HG02571 (cell line): ENCODE results near the gene CDKN2A.
"Not testable (repeated sequence)": the region's sequence is repeated elsewhere in the genome, so short reads cannot be mapped to it uniquely, and the experiment has no call there.

Experiments
- ATAC-seq: cut with Tn5 transposase; IDR thresholded peaks from one replicate; pipeline ENCODE4 v1.9.1; 2021; ENCODE audit warnings: mild to moderate bottlenecking, moderate library complexity; ENCODE audit not compliant: unreplicated experiment

CDKN2A gene

GRCh38 chr9:21982861-21983560, 11.2 kb downstream of the CDKN2A start:
- ATAC-seq = no peak

GRCh38 chr9:21982391-21982790, 11.8 kb downstream of the CDKN2A start:
- no peak for ATAC-seq

- ATAC-seq = no peak
Measured at GRCh38 chr9:21976334-21976875, 17.8 kb downstream of the CDKN2A start.

- peak; percentile 56 for ATAC-seq
Measured at GRCh38 chr9:21974722-21975409, 19.3 kb downstream of the CDKN2A start.

GRCh38 chr9:21974343-21974721, 19.9 kb downstream of the CDKN2A start:
- ATAC-seq = no peak

- no peak for ATAC-seq
Measured at GRCh38 chr9:21972361-21972760, 21.8 kb downstream of the CDKN2A start.

GRCh38 chr9:21970800-21971640, 23.2 kb downstream of the CDKN2A start:
- no peak for ATAC-seq

- no peak for ATAC-seq
Measured at GRCh38 chr9:21969951-21970799, 24.0 kb downstream of the CDKN2A start.

- no peak for ATAC-seq
Measured at GRCh38 chr9:21969011-21969940, 24.9 kb downstream of the CDKN2A start.

- ATAC-seq = no peak
Measured at GRCh38 chr9:21968331-21969010, 25.7 kb downstream of the CDKN2A start.

- no peak for ATAC-seq
Measured at GRCh38 chr9:21967702-21968101, 26.5 kb downstream of the CDKN2A start.

- no peak for ATAC-seq
Measured at GRCh38 chr9:21967169-21967568, 27.0 kb downstream of the CDKN2A start.

GRCh38 chr9:21966140-21966851, 27.9 kb downstream of the CDKN2A start:
- no peak for ATAC-seq

- ATAC-seq = peak; percentile 86
Measured at GRCh38 chr9:21965401-21965951, 28.7 kb downstream of the CDKN2A start.

GRCh38 chr9:21964925-21965385, 29.2 kb downstream of the CDKN2A start:
- peak; percentile 52 for ATAC-seq

- ATAC-seq = no peak
Measured at GRCh38 chr9:21961569-21961968, 32.6 kb downstream of the CDKN2A start.

GRCh38 chr9:21959268-21959667, 34.9 kb downstream of the CDKN2A start:
- not testable (repeated sequence) for ATAC-seq

- ATAC-seq = no peak
Measured at GRCh38 chr9:21958833-21959232, 35.4 kb downstream of the CDKN2A start.
